Measurements from ENCODE around the gene JPH4. TPM values are rescaled to one million over a fixed set of nuclear protein-coding genes. Genes with fewer than 3 reads are reported as not detected.
A peak's percentile ranks its signal among the peaks of the same experiment; 100 is the strongest.

The JPH4 gene
- total and polyA plus RNA-seq, 5 donors from 2014 or later = 0.14 TPM; not detected in 4

DNA sequence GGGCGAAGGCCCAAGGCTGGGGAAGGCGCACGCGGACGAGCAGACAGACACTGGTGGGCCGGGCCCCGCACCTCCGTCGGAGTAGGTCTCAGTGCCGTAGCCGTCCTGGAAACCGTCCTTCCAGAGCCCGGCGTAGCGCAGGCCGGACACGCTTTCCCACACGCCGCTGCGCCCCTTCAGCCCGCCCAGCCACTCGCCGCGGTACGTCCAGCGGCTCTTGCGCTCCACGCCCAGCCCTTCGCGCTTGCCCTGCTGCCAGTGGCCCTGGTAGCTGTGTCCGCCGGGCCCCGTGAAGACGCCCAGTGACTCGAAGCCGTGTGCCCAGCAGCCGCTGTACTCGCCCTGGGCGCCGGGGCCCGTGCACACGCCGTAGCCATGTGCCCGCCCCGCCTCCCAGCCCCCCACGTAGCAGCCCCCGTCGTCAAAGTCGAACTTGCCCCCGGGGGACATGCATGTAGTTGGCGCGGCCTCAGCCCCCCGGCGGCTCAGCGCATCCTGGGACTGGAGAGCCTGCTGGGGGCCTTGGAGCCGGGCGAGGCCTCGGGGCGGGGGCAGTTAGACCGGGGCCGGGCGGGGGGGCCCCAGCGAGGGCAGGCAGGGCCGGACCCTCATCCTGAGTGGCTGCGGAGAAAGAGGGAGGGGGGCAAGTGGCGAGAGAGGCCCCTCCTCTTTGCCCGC is 1.4 kb downstream of the JPH4 start:
- H3K27ac Mint-ChIP-seq = peak overlapping the region in 1 of 3 donors; percentile 20
- Histone ChIP-seq H3K36me3 (ENCODE audit: control insufficient read depth, insufficient read depth, low read length) (no peaks in the 10 kb centered on the region), H3K9me3 (ENCODE audit: control insufficient read depth in 2 of 2, low read length in 2 of 2) (no peaks in the 10 kb centered on the region), H3K4me1 (ENCODE audit: control insufficient read depth, insufficient read depth, low read length, poor library complexity, severe bottlenecking) (peaks cover 24% of the 10 kb centered on the region), H3K27me3 (ENCODE audit: control insufficient read depth, insufficient read depth, low read length) (peaks cover 3% of the 10 kb centered on the region), H3K4me3 (ENCODE audit: low read depth, low read length) (no peak overlapping the region), H3K27ac (ENCODE audit: insufficient read depth, low read length, poor library complexity, severe bottlenecking) (no peak overlapping the region)
- peak in 1 of 2 donors; percentile 37 for ATAC-seq (ENCODE audit: low read depth in 2 of 2)
- H3K27me3 Mint-ChIP-seq = peaks cover 64% of the 10 kb centered on the region
- peaks cover 0 to 23% (median 1%) of the 10 kb centered on the region in 4 donors for H3K4me1 Mint-ChIP-seq
- no peaks in the 10 kb centered on the region for H3K36me3 Mint-ChIP-seq
- H3K4me3 Mint-ChIP-seq = peak overlapping the region in 2 of 4 donors; percentile 36 to 77
- no peak for DNase-seq
- peaks cover 0 to 1% (median 0%) of the 10 kb centered on the region in 7 donors for H3K9me3 Mint-ChIP-seq

DNA sequence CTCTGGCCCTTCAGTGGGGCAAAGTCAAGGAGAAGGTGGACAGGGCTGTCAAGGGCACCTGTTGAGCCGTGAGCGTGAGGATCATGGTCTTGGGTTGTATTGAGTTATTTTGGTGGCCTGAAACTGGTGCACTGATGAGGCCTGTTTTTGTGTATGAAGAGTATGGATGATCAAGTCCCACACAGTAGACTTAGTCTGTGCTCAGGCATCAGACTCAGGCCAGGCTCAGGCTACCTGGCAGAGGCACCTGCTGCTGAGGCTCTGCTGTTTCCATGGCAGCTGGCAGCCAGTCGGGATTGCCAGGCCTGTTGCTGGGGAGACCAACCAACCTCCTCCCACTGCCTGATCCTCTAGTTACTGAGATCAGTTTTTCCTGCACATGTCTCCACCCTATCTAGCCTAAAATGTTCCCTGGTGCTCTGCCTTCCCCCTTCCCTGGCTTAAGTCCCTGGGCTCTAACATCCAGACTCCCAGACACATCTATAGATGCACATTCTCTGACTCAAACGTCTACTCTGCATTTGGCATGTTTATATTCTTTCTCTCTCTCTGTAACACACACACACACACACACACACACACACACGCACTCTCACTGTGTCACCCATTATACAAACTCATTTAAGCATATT is 5.1 kb downstream of the JPH4 start:
- DNase-seq (no peak), ATAC-seq (ENCODE audit: low read depth in 2 of 2) (no peak)
- Histone ChIP-seq H3K4me1 (ENCODE audit: control insufficient read depth, insufficient read depth, low read length, poor library complexity, severe bottlenecking) (peaks cover 24% of the 10 kb centered on the region), H3K9me3 (ENCODE audit: control insufficient read depth in 2 of 2, low read length in 2 of 2) (no peaks in the 10 kb centered on the region), H3K27me3 (ENCODE audit: control insufficient read depth, insufficient read depth, low read length) (peaks cover 3% of the 10 kb centered on the region), H3K36me3 (ENCODE audit: control insufficient read depth, insufficient read depth, low read length) (no peaks in the 10 kb centered on the region), H3K27ac (ENCODE audit: insufficient read depth, low read length, poor library complexity, severe bottlenecking) (no peak overlapping the region), H3K4me3 (ENCODE audit: low read depth, low read length) (no peak overlapping the region)
- Mint-ChIP-seq H3K9me3 (no peaks in the 10 kb centered on the region), H3K27me3 (peaks cover 44% of the 10 kb centered on the region), H3K4me3 (peak overlapping the region in 2 of 4 donors; percentile 48 to 51), H3K27ac (no peak overlapping the region), H3K4me1 (peaks cover 0 to 25% (median 7%) of the 10 kb centered on the region in 4 donors), H3K36me3 (no peaks in the 10 kb centered on the region)

DNA sequence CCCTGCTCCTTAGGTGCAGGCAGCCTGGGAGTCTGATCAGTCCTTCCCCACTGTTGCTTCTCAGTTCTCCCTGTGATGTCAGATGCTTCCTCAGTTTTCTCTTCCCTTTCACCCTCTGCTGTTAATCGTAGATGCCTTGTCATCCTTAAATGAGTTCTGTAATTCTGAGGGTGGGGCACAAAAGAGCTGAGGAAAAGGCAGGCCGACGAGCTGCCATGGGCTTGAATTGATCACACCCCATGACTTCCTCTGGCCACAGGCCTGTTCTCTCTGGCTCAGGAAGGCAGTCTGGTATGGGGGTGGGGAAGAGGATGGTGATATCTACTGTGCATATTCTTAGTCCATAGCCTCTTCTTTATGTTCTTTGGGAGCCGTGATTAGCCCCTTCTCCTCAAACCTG is 5.8 kb downstream of the JPH4 start:
- H3K4me3 ChIP-seq (ENCODE audit: low read depth, low read length) = no peak overlapping the region
- no peak overlapping the region for H3K27ac ChIP-seq (ENCODE audit: insufficient read depth, low read length, poor library complexity, severe bottlenecking)
- no peak overlapping the region for H3K27ac Mint-ChIP-seq
- peaks cover 38% of the 10 kb centered on the region for H3K27me3 Mint-ChIP-seq
- no peaks in the 10 kb centered on the region for H3K36me3 Mint-ChIP-seq
- ATAC-seq (ENCODE audit: low read depth in 2 of 2) = no peak
- peaks cover 25% of the 10 kb centered on the region for H3K4me1 ChIP-seq (ENCODE audit: control insufficient read depth, insufficient read depth, low read length, poor library complexity, severe bottlenecking)
- no peaks in the 10 kb centered on the region for H3K9me3 Mint-ChIP-seq
- DNase-seq = no peak
- peaks cover 3% of the 10 kb centered on the region for H3K27me3 ChIP-seq (ENCODE audit: control insufficient read depth, insufficient read depth, low read length)
- no peak overlapping the region for H3K4me3 Mint-ChIP-seq
- no peaks in the 10 kb centered on the region for H3K9me3 ChIP-seq (ENCODE audit: control insufficient read depth in 2 of 2, low read length in 2 of 2)
- H3K36me3 ChIP-seq (ENCODE audit: control insufficient read depth, insufficient read depth, low read length) = no peaks in the 10 kb centered on the region
- peaks cover 0 to 27% (median 11%) of the 10 kb centered on the region in 4 donors for H3K4me1 Mint-ChIP-seq

DNA sequence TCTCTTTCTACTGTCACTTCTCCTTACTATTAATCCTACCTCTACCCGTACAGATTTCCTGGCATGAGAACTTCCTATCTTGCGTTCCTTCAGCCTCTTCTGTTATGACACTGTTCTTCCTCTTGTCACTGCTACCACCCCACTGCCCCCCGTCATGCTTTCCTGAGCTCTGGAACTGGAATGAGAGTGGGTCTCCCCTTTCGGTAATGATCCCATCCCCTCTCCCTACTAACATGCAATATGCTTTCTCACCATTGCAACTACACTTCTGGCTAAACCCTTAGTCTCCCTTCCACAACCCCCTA is 6.1 kb downstream of the JPH4 start:
- Mint-ChIP-seq H3K9me3 (peaks cover 0 to 1% (median 0%) of the 10 kb centered on the region in 7 donors), H3K36me3 (no peaks in the 10 kb centered on the region), H3K27ac (peak overlapping the region in 1 of 3 donors; percentile 28), H3K4me3 (peak overlapping the region in 1 of 4 donors; percentile 53), H3K27me3 (peaks cover 35% of the 10 kb centered on the region), H3K4me1 (peaks cover 0 to 29% (median 12%) of the 10 kb centered on the region in 4 donors)
- H3K27me3 ChIP-seq (ENCODE audit: control insufficient read depth, insufficient read depth, low read length) = peaks cover 3% of the 10 kb centered on the region
- no peak overlapping the region for H3K4me3 ChIP-seq (ENCODE audit: low read depth, low read length)
- H3K27ac ChIP-seq (ENCODE audit: insufficient read depth, low read length, poor library complexity, severe bottlenecking) = no peak overlapping the region
- no peak for ATAC-seq (ENCODE audit: low read depth in 2 of 2)
- H3K9me3 ChIP-seq (ENCODE audit: control insufficient read depth in 2 of 2, low read length in 2 of 2) = no peaks in the 10 kb centered on the region
- no peak for DNase-seq
- H3K4me1 ChIP-seq (ENCODE audit: control insufficient read depth, insufficient read depth, low read length, poor library complexity, severe bottlenecking) = peaks cover 25% of the 10 kb centered on the region
- no peaks in the 10 kb centered on the region for H3K36me3 ChIP-seq (ENCODE audit: control insufficient read depth, insufficient read depth, low read length)

DNA sequence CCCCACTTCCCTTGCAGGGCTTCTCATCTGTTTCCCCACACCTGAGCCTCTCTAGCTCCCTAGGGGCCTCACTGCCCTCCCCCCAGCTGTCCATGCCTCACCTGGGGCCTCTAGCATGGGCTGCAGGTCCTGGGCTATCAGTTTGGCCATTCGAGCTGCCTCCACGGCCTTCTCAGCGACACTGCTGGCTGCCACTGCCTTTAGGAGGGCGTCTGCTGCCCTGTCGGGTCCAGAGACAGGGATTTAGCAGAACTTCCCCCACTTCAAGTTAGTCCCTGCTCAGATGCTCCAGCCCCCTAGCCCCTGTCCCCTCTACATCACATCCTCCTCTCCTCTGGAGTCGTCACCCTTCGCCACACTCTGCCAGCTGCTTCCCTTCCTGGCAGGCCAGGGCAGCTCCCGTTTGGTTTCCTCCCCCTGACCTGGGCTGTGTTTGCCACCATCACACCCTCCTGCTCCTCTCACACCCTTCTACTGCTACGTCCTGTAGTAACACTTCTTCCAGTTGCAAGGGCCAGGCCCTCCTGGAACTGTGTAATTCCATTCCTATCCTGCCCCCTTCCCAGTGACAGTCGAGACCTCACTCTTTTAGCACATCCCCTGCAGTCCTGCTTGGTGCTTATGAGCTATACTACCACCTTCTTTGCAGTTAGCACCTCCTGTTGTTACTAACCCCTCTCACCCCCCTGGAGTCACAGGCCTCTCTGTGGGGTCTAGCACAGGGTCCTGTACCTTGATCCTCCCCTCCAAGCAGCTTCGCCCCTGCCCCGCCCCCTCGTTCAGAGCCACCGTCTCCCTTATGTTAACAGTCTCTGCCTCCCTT is 6.7 kb downstream of the JPH4 start:
- H3K27me3 ChIP-seq (ENCODE audit: control insufficient read depth, insufficient read depth, low read length) = peaks cover 3% of the 10 kb centered on the region
- H3K27ac ChIP-seq (ENCODE audit: insufficient read depth, low read length, poor library complexity, severe bottlenecking) = no peak overlapping the region
- H3K4me1 ChIP-seq (ENCODE audit: control insufficient read depth, insufficient read depth, low read length, poor library complexity, severe bottlenecking) = peaks cover 25% of the 10 kb centered on the region
- Mint-ChIP-seq H3K36me3 (no peaks in the 10 kb centered on the region), H3K4me3 (peak overlapping the region in 2 of 4 donors; percentile 40 to 53), H3K9me3 (peaks cover 0 to 1% (median 0%) of the 10 kb centered on the region in 7 donors), H3K4me1 (peaks cover 0 to 31% (median 14%) of the 10 kb centered on the region in 4 donors), H3K27me3 (peaks cover 31% of the 10 kb centered on the region), H3K27ac (peak overlapping the region in 2 of 3 donors; percentile 28 to 63)
- no peaks in the 10 kb centered on the region for H3K36me3 ChIP-seq (ENCODE audit: control insufficient read depth, insufficient read depth, low read length)
- H3K4me3 ChIP-seq (ENCODE audit: low read depth, low read length) = no peak overlapping the region
- no peak for ATAC-seq (ENCODE audit: low read depth in 2 of 2)
- no peaks in the 10 kb centered on the region for H3K9me3 ChIP-seq (ENCODE audit: control insufficient read depth in 2 of 2, low read length in 2 of 2)
- no peak for DNase-seq

DNA sequence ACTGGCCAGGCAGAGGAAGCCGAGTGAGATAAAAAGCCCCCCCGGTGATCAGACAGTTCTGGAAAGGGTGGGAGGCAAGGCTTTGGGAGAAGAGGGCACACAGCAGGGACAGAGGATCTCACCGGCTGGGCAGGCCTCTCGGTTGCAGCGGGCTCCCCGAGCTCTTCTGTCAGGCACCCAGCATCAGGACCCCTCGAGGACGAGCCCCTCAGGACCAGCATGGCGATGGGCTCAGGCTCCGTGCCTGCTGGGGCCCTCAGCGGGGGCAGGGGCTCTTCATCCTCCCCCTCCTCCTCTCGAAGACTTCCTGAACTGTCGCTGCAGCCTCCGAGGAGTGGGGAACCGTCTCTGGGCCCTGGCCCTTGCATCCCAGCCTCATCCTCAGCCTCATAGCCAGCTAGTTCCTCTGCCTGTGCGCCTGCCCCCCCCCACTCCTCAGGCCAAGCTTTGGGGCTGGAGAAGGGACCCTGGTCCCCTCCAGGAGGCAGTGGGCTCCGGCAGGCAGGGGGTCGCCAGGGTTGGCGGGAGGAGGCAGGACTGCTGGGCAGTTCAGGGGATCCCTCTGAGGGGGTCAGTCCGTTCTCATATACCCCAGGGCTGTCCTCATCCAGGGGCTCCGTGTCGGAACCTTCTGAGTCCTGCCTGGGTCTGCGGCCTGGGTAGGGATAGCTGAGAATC is 7.6 kb downstream of the JPH4 start:
- Histone ChIP-seq H3K9me3 (ENCODE audit: control insufficient read depth in 2 of 2, low read length in 2 of 2) (no peaks in the 10 kb centered on the region), H3K36me3 (ENCODE audit: control insufficient read depth, insufficient read depth, low read length) (peaks cover 2% of the 10 kb centered on the region), H3K27ac (ENCODE audit: insufficient read depth, low read length, poor library complexity, severe bottlenecking) (no peak overlapping the region), H3K27me3 (ENCODE audit: control insufficient read depth, insufficient read depth, low read length) (peaks cover 3% of the 10 kb centered on the region), H3K4me3 (ENCODE audit: low read depth, low read length) (no peak overlapping the region), H3K4me1 (ENCODE audit: control insufficient read depth, insufficient read depth, low read length, poor library complexity, severe bottlenecking) (peaks cover 23% of the 10 kb centered on the region)
- DNase-seq (no peak), ATAC-seq (ENCODE audit: low read depth in 2 of 2) (no peak)
- Mint-ChIP-seq H3K4me3 (no peak overlapping the region), H3K4me1 (peaks cover 0 to 33% (median 18%) of the 10 kb centered on the region in 4 donors), H3K27me3 (peaks cover 28% of the 10 kb centered on the region), H3K36me3 (no peaks in the 10 kb centered on the region), H3K27ac (no peak overlapping the region), H3K9me3 (peaks cover 0 to 1% (median 0%) of the 10 kb centered on the region in 7 donors)

DNA sequence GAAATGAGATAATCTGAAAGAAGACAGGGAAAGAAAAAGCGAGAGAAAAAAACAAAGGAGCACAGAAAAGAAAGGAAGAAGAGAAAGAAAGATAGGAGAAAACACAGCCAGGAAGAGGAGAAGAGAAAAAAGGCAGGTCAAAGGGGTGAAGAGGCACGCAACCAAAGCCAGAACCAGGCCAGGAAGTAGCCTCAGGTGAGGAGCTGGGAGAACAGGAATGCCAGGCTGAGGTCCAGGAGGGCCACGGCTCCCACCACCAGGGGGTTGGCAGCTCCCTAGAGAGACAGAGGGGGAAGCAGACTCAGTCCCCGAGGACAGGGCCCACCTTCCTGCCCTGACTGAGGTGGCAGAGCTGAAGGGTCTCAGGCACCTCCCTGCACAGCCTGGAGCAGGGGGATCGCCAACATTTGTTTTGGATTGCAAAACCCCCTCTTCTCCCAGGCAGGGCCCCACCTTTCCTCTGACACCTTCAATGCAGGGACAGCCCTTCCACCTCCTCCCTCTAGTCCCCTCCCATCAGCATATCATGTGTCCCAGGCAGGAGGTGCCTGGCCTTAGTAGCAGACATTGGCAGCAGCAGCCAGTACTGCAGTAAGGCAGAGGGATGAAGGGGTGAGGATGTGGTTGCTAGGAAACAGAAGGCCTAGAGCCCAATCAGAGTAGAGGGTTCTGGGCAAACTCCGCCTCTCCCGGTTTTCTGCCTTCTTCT is 9.0 kb downstream of the JPH4 start:
- Histone ChIP-seq H3K36me3 (ENCODE audit: control insufficient read depth, insufficient read depth, low read length) (peaks cover 15% of the 10 kb centered on the region), H3K4me1 (ENCODE audit: control insufficient read depth, insufficient read depth, low read length, poor library complexity, severe bottlenecking) (peaks cover 24% of the 10 kb centered on the region), H3K9me3 (ENCODE audit: control insufficient read depth in 2 of 2, low read length in 2 of 2) (no peaks in the 10 kb centered on the region), H3K4me3 (ENCODE audit: low read depth, low read length) (no peak overlapping the region), H3K27ac (ENCODE audit: insufficient read depth, low read length, poor library complexity, severe bottlenecking) (no peak overlapping the region), H3K27me3 (ENCODE audit: control insufficient read depth, insufficient read depth, low read length) (no peaks in the 10 kb centered on the region)
- H3K36me3 Mint-ChIP-seq = peaks cover 4% of the 10 kb centered on the region
- ATAC-seq (ENCODE audit: low read depth in 2 of 2) = no peak
- H3K4me3 Mint-ChIP-seq = peak overlapping the region in 1 of 4 donors; percentile 96
- no peak overlapping the region for H3K27ac Mint-ChIP-seq
- H3K27me3 Mint-ChIP-seq = peaks cover 23% of the 10 kb centered on the region
- peaks cover 0 to 47% (median 20%) of the 10 kb centered on the region in 4 donors for H3K4me1 Mint-ChIP-seq
- DNase-seq = peak in 1 of 3 donors; percentile 54
- H3K9me3 Mint-ChIP-seq = peaks cover 0 to 1% (median 0%) of the 10 kb centered on the region in 7 donors
